OCI-LY3 (cell line): ENCODE measurements around the gene TRAF5.

ENCODE experiments used
- EZH2phosphoT487 ChIP-seq: fragments of 200-600 bp; shearing (Covaris generic); IDR thresholded peaks from 2 replicates; pipeline ENCODE4 v1.6.1; 2018; ENCODE audit warnings: antibody characterized with exemption, mixed run types, low read depth
- TF ChIP-seq, protein P1 (sequence below): fragments of 200-600, 300-600 bp; sonication (generic); IDR thresholded peaks from 2 replicates; pipeline ENCODE4 v1.5.1; 2014; ENCODE audit warnings: antibody characterized with exemption, low read length, low read depth

DNA sequence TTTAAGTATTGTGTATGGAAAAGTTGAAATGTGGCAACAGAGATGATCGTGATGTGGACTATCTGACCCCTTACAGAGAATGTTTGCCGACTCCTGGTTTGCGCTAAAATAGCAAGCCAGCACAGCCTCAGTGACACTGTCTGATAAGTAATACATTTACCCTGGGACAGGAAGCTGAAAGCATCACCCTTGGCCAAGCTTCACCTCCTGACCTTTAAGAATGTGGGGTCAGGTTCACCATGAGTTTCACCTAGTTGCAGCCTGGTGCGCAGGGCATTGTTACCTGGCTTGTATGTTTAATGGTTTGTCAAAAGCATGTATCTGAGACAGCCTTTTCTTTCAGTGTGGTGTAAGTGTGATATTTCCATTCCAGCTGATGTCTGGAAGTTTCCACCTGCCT lies 29.2 kb downstream of the TRAF5 start:
- TF ChIP-seq, protein P1, sequence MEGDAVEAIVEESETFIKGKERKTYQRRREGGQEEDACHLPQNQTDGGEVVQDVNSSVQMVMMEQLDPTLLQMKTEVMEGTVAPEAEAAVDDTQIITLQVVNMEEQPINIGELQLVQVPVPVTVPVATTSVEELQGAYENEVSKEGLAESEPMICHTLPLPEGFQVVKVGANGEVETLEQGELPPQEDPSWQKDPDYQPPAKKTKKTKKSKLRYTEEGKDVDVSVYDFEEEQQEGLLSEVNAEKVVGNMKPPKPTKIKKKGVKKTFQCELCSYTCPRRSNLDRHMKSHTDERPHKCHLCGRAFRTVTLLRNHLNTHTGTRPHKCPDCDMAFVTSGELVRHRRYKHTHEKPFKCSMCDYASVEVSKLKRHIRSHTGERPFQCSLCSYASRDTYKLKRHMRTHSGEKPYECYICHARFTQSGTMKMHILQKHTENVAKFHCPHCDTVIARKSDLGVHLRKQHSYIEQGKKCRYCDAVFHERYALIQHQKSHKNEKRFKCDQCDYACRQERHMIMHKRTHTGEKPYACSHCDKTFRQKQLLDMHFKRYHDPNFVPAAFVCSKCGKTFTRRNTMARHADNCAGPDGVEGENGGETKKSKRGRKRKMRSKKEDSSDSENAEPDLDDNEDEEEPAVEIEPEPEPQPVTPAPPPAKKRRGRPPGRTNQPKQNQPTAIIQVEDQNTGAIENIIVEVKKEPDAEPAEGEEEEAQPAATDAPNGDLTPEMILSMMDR: no peak
- no peak for TF ChIP-seq EZH2phosphoT487
